ENCODE data around the gene PHKA1. TPM values are rescaled to one million over a fixed set of nuclear protein-coding genes. Genes with fewer than 3 reads are reported as not detected.

Gene PHKA1
- total and polyA plus RNA-seq, 2 experiments from 2014 or later, result 2.6 to 6.8 TPM

- Histone ChIP-seq H3K4me2 (no peak overlapping the region), H3K27me3 (ENCODE audit: insufficient read depth) (no peaks in the 10 kb centered on the region), H3F3A (replicated peaks; ENCODE audit: low read depth) (no peaks in the 10 kb centered on the region), H3K36me3 (ENCODE audit: insufficient read depth) (no peaks in the 10 kb centered on the region; the same call in 1 of the 2 replicates), H4K20me1 (replicated peaks; ENCODE audit: insufficient read depth) (no peaks in the 10 kb centered on the region), H2AFZ (no peak overlapping the region), H3K79me2 (replicated peaks; ENCODE audit: insufficient read depth) (no peaks in the 10 kb centered on the region), H3K4me1 (ENCODE audit: insufficient read depth) (no peaks in the 10 kb centered on the region), H3K27ac (ENCODE audit: low read depth) (no peak overlapping the region), H3K4me3 (no peak overlapping the region), H3K9me2 (ENCODE audit: insufficient read depth) (no peaks in the 10 kb centered on the region)
- no peak for TF ChIP-seq CREB1 (CRISPR knock-in tag; IDR thresholded peaks at IDR 0.05; ENCODE audit: low read depth)
- TF ChIP-seq EZH2phosphoT487 (IDR thresholded peaks at IDR 0.05; ENCODE audit: unreplicated experiment), result no peak
- TF ChIP-seq ZNF114 (CRISPR knock-in tag; IDR thresholded peaks at IDR 0.05), result no peak
- no peak for TF ChIP-seq STAT1 (IDR thresholded peaks at IDR 0.05; ENCODE audit: unreplicated experiment)
- TF ChIP-seq EZH2 (IDR thresholded peaks at IDR 0.05; ENCODE audit: low read depth, unreplicated experiment), result no peak
- no peak for TF ChIP-seq NANOG (IDR thresholded peaks at IDR 0.05; ENCODE audit: borderline replicate concordance)
- TF ChIP-seq ZNF331 (CRISPR knock-in tag; IDR thresholded peaks at IDR 0.05; ENCODE audit: low read depth), result no peak
- H3K36me3 Mint-ChIP-seq (ENCODE audit: low read depth), result peaks cover 9% of the 10 kb centered on the region
- H3K4me3 Mint-ChIP-seq, result no peak overlapping the region
- H3K27me3 Mint-ChIP-seq (ENCODE audit: insufficient read depth, low read depth, poor library complexity), result no peaks in the 10 kb centered on the region
- DNase-seq (ENCODE audit: low spot score) (no peak), ATAC-seq (no peak)
- no peak overlapping the region for H3K27ac Mint-ChIP-seq
- peaks cover 4% of the 10 kb centered on the region; the same call in 2 of the 3 replicates for H3K4me1 Mint-ChIP-seq
- peaks cover 7% of the 10 kb centered on the region; the same call in 2 of the 3 replicates for H3K9me3 Mint-ChIP-seq
Measured at GRCh38 chrX:72687396-72687795, 26.7 kb downstream of the PHKA1 start.

GRCh38 chrX:72685810-72686456 lies 28.2 kb downstream of the PHKA1 start:
- Mint-ChIP-seq H3K9me3 (peaks cover 7% of the 10 kb centered on the region; the same call in 2 of the 3 replicates), H3K27me3 (ENCODE audit: insufficient read depth, low read depth, poor library complexity) (no peaks in the 10 kb centered on the region), H3K36me3 (ENCODE audit: low read depth) (peaks cover 9% of the 10 kb centered on the region), H3K4me3 (no peak overlapping the region), H3K27ac (no peak overlapping the region), H3K4me1 (peaks cover 4% of the 10 kb centered on the region; the same call in 2 of the 3 replicates)
- Histone ChIP-seq H3K4me3 (no peak overlapping the region), H3K27ac (ENCODE audit: low read depth) (no peak overlapping the region), H2AFZ (no peak overlapping the region), H3K9me2 (ENCODE audit: insufficient read depth) (no peaks in the 10 kb centered on the region), H3K4me1 (ENCODE audit: insufficient read depth) (no peaks in the 10 kb centered on the region), H3K4me2 (no peak overlapping the region), H3F3A (replicated peaks; ENCODE audit: low read depth) (no peaks in the 10 kb centered on the region), H4K20me1 (replicated peaks; ENCODE audit: insufficient read depth) (no peaks in the 10 kb centered on the region), H3K79me2 (replicated peaks; ENCODE audit: insufficient read depth) (no peaks in the 10 kb centered on the region), H3K27me3 (ENCODE audit: insufficient read depth) (no peaks in the 10 kb centered on the region), H3K36me3 (ENCODE audit: insufficient read depth) (no peaks in the 10 kb centered on the region; the same call in 1 of the 2 replicates)
- TF ChIP-seq STAT1 (IDR thresholded peaks at IDR 0.05; ENCODE audit: unreplicated experiment) (no peak), CREB1 (CRISPR knock-in tag; IDR thresholded peaks at IDR 0.05; ENCODE audit: low read depth) (no peak), ZNF114 (CRISPR knock-in tag; IDR thresholded peaks at IDR 0.05) (no peak), ETS1 (IDR thresholded peaks at IDR 0.05) (no peak)
- TF ChIP-seq, protein P1, sequence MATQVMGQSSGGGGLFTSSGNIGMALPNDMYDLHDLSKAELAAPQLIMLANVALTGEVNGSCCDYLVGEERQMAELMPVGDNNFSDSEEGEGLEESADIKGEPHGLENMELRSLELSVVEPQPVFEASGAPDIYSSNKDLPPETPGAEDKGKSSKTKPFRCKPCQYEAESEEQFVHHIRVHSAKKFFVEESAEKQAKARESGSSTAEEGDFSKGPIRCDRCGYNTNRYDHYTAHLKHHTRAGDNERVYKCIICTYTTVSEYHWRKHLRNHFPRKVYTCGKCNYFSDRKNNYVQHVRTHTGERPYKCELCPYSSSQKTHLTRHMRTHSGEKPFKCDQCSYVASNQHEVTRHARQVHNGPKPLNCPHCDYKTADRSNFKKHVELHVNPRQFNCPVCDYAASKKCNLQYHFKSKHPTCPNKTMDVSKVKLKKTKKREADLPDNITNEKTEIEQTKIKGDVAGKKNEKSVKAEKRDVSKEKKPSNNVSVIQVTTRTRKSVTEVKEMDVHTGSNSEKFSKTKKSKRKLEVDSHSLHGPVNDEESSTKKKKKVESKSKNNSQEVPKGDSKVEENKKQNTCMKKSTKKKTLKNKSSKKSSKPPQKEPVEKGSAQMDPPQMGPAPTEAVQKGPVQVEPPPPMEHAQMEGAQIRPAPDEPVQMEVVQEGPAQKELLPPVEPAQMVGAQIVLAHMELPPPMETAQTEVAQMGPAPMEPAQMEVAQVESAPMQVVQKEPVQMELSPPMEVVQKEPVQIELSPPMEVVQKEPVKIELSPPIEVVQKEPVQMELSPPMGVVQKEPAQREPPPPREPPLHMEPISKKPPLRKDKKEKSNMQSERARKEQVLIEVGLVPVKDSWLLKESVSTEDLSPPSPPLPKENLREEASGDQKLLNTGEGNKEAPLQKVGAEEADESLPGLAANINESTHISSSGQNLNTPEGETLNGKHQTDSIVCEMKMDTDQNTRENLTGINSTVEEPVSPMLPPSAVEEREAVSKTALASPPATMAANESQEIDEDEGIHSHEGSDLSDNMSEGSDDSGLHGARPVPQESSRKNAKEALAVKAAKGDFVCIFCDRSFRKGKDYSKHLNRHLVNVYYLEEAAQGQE (IDR thresholded peaks at IDR 0.05; ENCODE audit: unreplicated experiment), result no peak
- no peak for ATAC-seq
- no peak for DNase-seq (ENCODE audit: low spot score)

All from GM23338 (cell line).